ENCODE data around the gene CCNG2.

CCNG2 gene

GRCh38 chr4:77193046-77193445 is 36.0 kb downstream of the CCNG2 start:
- in situ Hi-C loops (cut with MboI; ENCODE audit: low sequenced_read_pairs): no loop called here
- Histone ChIP-seq H3K36me3 (replicated peaks) (no peaks in the 10 kb centered on the region), H3K4me1 (no peaks in the 10 kb centered on the region), H3K27me3 (ENCODE audit: low read depth) (peaks cover 4% of the 10 kb centered on the region; the same call in 1 of the 2 replicates), H3K4me3 (no peak overlapping the region), H3K9me3 (no peaks in the 10 kb centered on the region)
- no peak for DNase-seq (ENCODE audit: low spot score in 2 of 2)

GRCh38 chr4:77193511-77194102 is 36.6 kb downstream of the CCNG2 start:
- H3K4me3 ChIP-seq: no peak overlapping the region
- in situ Hi-C loops (cut with MboI; ENCODE audit: low sequenced_read_pairs): no loop called here
- DNase-seq (ENCODE audit: low spot score in 2 of 2): no peak

GRCh38 chr4:77194366-77194765 is 37.4 kb downstream of the CCNG2 start:
- in situ Hi-C loops (cut with MboI; ENCODE audit: low sequenced_read_pairs): no loop called here
- Histone ChIP-seq H3K36me3 (replicated peaks) (no peaks in the 10 kb centered on the region), H3K9me3 (no peaks in the 10 kb centered on the region), H3K4me3 (no peak overlapping the region), H3K27me3 (ENCODE audit: low read depth) (peaks cover 7% of the 10 kb centered on the region; the same call in 1 of the 2 replicates), H3K4me1 (no peaks in the 10 kb centered on the region)
- no peak for DNase-seq (ENCODE audit: low spot score in 2 of 2)

More at GRCh38 chr4:77193511-77194102, 36.6 kb downstream of the CCNG2 start:
- H3K36me3 ChIP-seq (replicated peaks): no peaks in the 10 kb centered on the region
- peaks cover 7% of the 10 kb centered on the region; the same call in 1 of the 2 replicates for H3K27me3 ChIP-seq (ENCODE audit: low read depth)
- H3K4me1 ChIP-seq: no peaks in the 10 kb centered on the region
- no peaks in the 10 kb centered on the region for H3K9me3 ChIP-seq

DNA sequence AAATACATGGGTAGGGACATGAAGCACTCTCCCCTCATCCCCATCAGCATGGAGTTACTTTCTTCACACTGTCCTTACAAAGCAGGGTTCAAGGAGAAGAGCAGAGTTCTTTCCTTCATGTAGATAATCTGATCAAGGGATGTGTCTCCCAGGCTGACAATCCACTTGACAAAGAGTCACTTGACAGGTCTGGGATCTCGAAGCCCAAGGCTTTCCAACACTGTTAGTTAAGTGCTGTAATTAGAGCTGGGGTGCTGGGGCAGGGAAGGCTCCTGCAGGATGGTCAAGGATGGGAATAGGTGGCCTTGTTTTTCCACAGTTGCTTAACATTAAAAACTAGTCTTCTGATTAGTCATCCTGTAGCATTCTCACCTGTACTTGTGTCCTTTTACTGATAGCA is 38.0 kb downstream of the CCNG2 start:
- H3K4me1 ChIP-seq: no peaks in the 10 kb centered on the region
- H3K9me3 ChIP-seq: no peaks in the 10 kb centered on the region
- H3K4me3 ChIP-seq: no peak overlapping the region
- no peaks in the 10 kb centered on the region for H3K36me3 ChIP-seq (replicated peaks)
- no peak for DNase-seq (ENCODE audit: low spot score in 2 of 2)
- H3K27me3 ChIP-seq (ENCODE audit: low read depth): peaks cover 10% of the 10 kb centered on the region; the same call in 1 of the 2 replicates
- in situ Hi-C loops (cut with MboI; ENCODE audit: low sequenced_read_pairs): no loop called here

- DNase-seq (ENCODE audit: low spot score in 2 of 2): no peak
- no peak overlapping the region for H3K4me3 ChIP-seq
- H3K4me1 ChIP-seq: no peaks in the 10 kb centered on the region
- no peaks in the 10 kb centered on the region for H3K36me3 ChIP-seq (replicated peaks)
- in situ Hi-C loops (cut with MboI; ENCODE audit: low sequenced_read_pairs): no loop called here
- peaks cover 12% of the 10 kb centered on the region for H3K27me3 ChIP-seq (ENCODE audit: low read depth)
- H3K9me3 ChIP-seq: no peaks in the 10 kb centered on the region
Measured at GRCh38 chr4:77196866-77197265, 39.9 kb downstream of the CCNG2 start.

GRCh38 chr4:77197361-77197760 is 40.4 kb downstream of the CCNG2 start:
- DNase-seq (ENCODE audit: low spot score in 2 of 2): no peak
- in situ Hi-C loops (cut with MboI; ENCODE audit: low sequenced_read_pairs): no loop called here
- H3K4me1 ChIP-seq: no peaks in the 10 kb centered on the region
- H3K27me3 ChIP-seq (ENCODE audit: low read depth): peaks cover 13% of the 10 kb centered on the region
- no peak overlapping the region for H3K4me3 ChIP-seq
- H3K9me3 ChIP-seq: no peaks in the 10 kb centered on the region
- H3K36me3 ChIP-seq (replicated peaks): no peaks in the 10 kb centered on the region

- H3K4me1 ChIP-seq: no peaks in the 10 kb centered on the region
- H3K36me3 ChIP-seq (replicated peaks): no peaks in the 10 kb centered on the region
- no peak for DNase-seq (ENCODE audit: low spot score in 2 of 2)
- in situ Hi-C loops (cut with MboI; ENCODE audit: low sequenced_read_pairs): no loop called here
- peaks cover 15% of the 10 kb centered on the region for H3K27me3 ChIP-seq (ENCODE audit: low read depth)
- no peaks in the 10 kb centered on the region for H3K9me3 ChIP-seq
- H3K4me3 ChIP-seq: no peak overlapping the region
Measured at GRCh38 chr4:77197831-77198230, 40.8 kb downstream of the CCNG2 start.

DNA sequence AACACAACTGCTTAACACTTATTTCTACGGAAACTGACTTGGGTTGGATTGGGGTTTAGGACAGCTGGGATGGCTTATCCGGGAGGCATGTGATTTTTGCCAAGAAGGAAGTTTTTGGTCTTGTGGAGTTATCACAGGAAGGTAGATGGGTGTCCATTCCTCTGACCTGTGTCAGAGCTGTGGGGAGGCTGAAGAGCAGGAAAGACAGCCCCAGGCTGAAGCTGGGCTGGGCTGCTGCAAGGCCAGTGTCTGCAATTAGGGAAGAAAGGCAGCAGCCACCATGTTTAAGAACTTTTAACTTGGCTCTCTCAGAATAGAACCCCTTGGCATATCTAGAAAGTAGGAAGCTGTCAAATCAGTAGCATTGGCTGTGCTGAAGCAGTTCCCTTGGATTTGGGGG is 42.3 kb downstream of the CCNG2 start:
- H3K4me3 ChIP-seq: no peak overlapping the region
- in situ Hi-C loops (cut with MboI; ENCODE audit: low sequenced_read_pairs): no loop called here
- DNase-seq (ENCODE audit: low spot score in 2 of 2): no peak
- no peaks in the 10 kb centered on the region for H3K9me3 ChIP-seq
- peaks cover 14% of the 10 kb centered on the region for H3K27me3 ChIP-seq (ENCODE audit: low read depth)
- no peaks in the 10 kb centered on the region for H3K4me1 ChIP-seq
- no peaks in the 10 kb centered on the region for H3K36me3 ChIP-seq (replicated peaks)

DNA sequence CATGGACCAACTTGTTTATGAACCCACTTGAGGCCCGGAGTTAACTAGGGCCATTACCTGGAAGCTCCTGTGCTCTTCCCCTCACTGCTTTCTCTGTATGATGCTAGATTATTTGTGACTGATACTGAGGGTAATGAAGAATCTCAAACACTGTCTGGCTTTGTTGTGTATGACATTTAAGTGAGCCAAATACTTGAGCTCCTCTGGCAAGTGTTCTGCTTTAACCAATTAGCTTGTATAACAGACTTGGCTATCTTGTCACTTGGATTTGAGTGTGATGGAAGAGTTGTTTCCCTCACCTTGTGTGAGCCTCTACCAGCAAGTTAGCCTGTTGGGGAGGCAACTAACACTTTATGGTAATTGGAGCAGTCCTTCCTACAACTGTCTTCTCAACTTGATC is 42.7 kb downstream of the CCNG2 start:
- DNase-seq (ENCODE audit: low spot score in 2 of 2): no peak
- Histone ChIP-seq H3K9me3 (no peaks in the 10 kb centered on the region), H3K27me3 (ENCODE audit: low read depth) (peaks cover 14% of the 10 kb centered on the region), H3K4me3 (no peak overlapping the region), H3K36me3 (replicated peaks) (no peaks in the 10 kb centered on the region), H3K4me1 (no peaks in the 10 kb centered on the region)
- in situ Hi-C loops (cut with MboI; ENCODE audit: low sequenced_read_pairs): no loop called here

- peaks cover 14% of the 10 kb centered on the region for H3K27me3 ChIP-seq (ENCODE audit: low read depth)
- in situ Hi-C loops (cut with MboI; ENCODE audit: low sequenced_read_pairs): no loop called here
Measured at GRCh38 chr4:77201343-77201742, 44.3 kb downstream of the CCNG2 start.

GRCh38 chr4:77201857-77202256 is 44.9 kb downstream of the CCNG2 start:
- H3K4me1 ChIP-seq: no peaks in the 10 kb centered on the region
- H3K4me3 ChIP-seq: no peak overlapping the region
- in situ Hi-C loops (cut with MboI; ENCODE audit: low sequenced_read_pairs): no loop called here
- DNase-seq (ENCODE audit: low spot score in 2 of 2): no peak
- H3K9me3 ChIP-seq: no peaks in the 10 kb centered on the region
- peaks cover 14% of the 10 kb centered on the region for H3K27me3 ChIP-seq (ENCODE audit: low read depth)
- no peaks in the 10 kb centered on the region for H3K36me3 ChIP-seq (replicated peaks)

More at GRCh38 chr4:77201343-77201742, 44.3 kb downstream of the CCNG2 start:
- DNase-seq (ENCODE audit: low spot score in 2 of 2): no peak
- H3K36me3 ChIP-seq (replicated peaks): no peaks in the 10 kb centered on the region
- H3K4me3 ChIP-seq: no peak overlapping the region
- no peaks in the 10 kb centered on the region for H3K9me3 ChIP-seq
- H3K4me1 ChIP-seq: no peaks in the 10 kb centered on the region

DNA sequence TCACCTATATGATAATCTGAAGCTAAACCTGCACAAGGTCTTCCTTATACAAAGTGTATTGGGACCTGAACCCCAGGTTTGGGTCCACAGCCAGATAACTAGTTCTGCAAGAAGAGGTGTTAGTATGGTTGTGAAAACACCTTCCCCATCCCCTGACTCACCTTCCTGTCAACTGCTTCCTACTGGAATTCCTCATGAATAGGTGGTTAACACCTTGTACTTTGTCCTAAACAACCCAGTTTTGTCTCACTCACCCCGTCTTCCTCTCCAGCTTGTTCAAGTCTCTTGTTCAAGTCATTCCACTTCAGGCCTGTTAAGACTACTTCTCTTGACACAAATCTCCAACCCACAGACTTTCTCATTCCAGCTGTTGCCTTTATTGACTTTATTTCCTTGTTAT is 45.5 kb downstream of the CCNG2 start:
- no peak overlapping the region for H3K4me3 ChIP-seq
- peaks cover 14% of the 10 kb centered on the region for H3K27me3 ChIP-seq (ENCODE audit: low read depth)
- DNase-seq (ENCODE audit: low spot score in 2 of 2): no peak
- in situ Hi-C loops (cut with MboI; ENCODE audit: low sequenced_read_pairs): no loop called here
- no peaks in the 10 kb centered on the region for H3K9me3 ChIP-seq
- H3K36me3 ChIP-seq (replicated peaks): no peaks in the 10 kb centered on the region
- H3K4me1 ChIP-seq: no peaks in the 10 kb centered on the region

GRCh38 chr4:77203380-77204197 is 46.6 kb downstream of the CCNG2 start:
- Histone ChIP-seq H3K4me3 (no peak overlapping the region), H3K36me3 (replicated peaks) (no peaks in the 10 kb centered on the region), H3K9me3 (no peaks in the 10 kb centered on the region), H3K4me1 (no peaks in the 10 kb centered on the region), H3K27me3 (ENCODE audit: low read depth) (peaks cover 11% of the 10 kb centered on the region)
- no peak for DNase-seq (ENCODE audit: low spot score in 2 of 2)
- in situ Hi-C loops (cut with MboI; ENCODE audit: low sequenced_read_pairs): no loop called here

GRCh38 chr4:77204621-77205020 is 47.6 kb downstream of the CCNG2 start:
- in situ Hi-C loops (cut with MboI; ENCODE audit: low sequenced_read_pairs): no loop called here
- no peaks in the 10 kb centered on the region for H3K36me3 ChIP-seq (replicated peaks)
- peaks cover 11% of the 10 kb centered on the region for H3K27me3 ChIP-seq (ENCODE audit: low read depth)
- DNase-seq (ENCODE audit: low spot score in 2 of 2): no peak
- no peaks in the 10 kb centered on the region for H3K4me1 ChIP-seq
- H3K4me3 ChIP-seq: no peak overlapping the region
- no peaks in the 10 kb centered on the region for H3K9me3 ChIP-seq

All from HAP-1 (cell line).